Measurements from ENCODE around the gene LENG9.
"Not testable (repeated sequence)": the region's sequence is repeated elsewhere in the genome, so short reads cannot be mapped to it uniquely, and the experiment has no call there.

LENG9 gene

GRCh38 chr19:54459282-54460229 is 4.0 kb downstream of the LENG9 start:
- DNase-seq, result no peak

GRCh38 chr19:54458648-54459281 is 4.8 kb downstream of the LENG9 start:
- no peak for DNase-seq

GRCh38 chr19:54457773-54458647 is 5.6 kb downstream of the LENG9 start:
- DNase-seq, result no peak

DNA sequence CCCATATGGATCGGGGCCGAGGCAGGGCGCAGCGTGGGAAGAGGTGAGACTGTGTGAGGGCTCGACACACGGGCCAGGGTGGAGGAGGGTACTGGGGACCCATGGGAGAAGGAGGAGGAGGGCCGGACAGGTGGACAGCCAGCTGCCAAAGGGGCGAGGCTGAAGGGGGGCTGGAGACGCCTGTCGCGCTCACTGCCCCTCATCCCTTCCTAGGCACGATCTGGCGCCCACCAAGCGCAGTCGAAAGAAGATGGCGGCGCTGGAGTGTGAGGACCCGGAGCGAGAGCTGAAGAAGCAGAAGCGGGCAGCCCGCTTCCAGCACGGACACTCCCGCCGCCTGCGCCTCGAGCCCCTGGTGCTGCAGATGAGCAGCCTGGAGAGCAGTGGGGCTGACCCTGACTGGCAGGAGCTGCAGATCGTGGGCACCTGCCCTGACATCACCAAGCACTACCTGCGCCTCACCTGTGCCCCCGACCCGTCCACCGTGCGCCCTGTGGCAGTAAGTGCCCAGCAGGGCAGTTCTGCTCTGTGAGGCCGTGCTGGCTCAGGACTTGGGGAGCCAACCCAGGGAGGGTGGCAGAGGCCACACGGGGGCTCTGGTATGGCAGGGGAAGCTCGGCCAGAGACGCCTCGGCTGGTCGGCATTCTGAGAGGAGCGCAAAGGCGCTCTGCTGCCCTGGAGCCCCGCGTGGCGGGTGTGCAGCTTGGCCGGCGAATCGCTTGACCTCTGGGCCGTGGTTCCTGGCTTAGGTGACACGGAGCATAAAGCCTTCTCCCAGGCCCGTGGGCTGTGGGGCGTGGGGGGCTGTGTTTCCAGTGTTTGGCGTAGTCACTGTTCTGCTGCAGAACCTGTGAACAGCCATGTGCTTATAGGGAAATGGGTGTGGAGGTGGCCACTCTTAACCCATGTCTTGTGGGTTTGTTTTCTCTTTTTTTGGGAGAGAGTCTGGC is 6.9 kb downstream of the LENG9 start:
- DNase-seq, result no peak

DNA sequence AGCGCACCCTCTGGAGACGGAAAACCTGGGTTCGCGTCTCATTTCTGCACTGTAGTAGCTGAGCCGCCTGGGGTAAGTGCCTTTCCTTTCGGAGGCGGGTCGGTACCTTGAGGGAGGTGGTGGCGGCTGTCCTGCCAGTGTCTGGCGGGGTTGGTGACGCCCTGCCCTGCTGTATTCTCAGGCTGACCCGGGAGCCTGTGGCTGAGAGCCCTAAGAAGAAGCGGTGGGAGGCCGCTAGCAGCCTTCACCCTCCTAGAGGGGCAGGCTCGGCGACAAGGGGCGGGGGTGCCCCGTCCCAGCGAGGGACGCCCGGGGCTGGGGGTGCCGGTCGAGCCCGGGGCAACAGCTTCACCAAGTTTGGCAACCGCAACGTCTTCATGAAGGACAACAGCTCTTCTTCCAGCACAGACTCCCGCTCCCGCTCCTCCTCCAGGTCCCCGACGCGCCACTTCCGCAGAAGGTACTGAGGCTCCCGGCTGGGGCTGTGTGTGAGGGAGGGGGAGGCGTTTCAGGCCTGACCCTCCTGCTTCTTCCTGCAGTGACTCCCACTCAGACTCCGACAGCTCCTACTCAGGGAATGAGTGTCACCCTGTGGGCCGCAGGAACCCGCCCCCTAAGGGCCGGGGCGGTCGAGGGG is 7.7 kb downstream of the LENG9 start:
- no peak for DNase-seq

GRCh38 chr19:54454781-54455675 is 8.6 kb downstream of the LENG9 start:
- no peak for DNase-seq

DNA sequence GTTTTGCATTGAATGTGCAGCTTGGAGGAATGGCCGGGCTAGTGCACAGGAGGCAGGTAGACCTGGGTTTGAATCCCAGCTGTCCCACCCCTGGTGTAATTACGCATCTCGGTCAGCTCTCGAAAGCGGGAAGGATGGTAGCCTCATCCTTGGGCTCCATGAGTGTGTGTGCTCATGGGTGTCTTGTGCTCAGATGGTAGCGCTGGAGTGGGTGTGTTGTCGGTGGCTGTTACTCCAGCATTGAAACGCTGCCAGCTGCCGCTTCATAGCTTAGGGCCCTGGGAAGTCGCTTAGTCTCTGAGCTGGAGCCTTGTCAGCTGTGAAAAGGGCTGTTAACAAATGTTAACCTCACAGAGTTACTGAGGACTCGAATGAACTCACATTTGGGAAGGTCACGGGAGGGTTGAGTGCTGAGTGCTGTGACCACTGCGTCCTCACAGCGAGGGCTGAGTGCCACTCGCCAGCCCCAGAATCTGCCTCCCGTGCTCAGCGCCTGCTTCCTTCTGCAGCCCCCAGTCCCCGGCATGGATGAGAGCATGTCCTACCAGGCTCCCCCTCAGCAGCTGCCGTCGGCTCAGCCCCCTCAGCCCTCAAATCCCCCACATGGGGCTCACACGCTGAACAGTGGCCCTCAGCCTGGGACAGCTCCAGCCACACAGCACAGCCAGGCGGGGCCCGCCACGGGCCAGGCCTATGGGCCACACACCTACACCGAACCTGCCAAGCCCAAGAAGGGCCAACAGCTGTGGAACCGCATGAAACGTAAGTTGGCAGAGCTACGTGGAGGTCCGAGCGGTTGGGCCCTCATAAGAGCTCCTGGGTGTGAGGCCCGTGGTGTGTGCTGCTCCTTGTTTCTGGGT is 9.4 kb downstream of the LENG9 start:
- DNase-seq, result no peak

DNA sequence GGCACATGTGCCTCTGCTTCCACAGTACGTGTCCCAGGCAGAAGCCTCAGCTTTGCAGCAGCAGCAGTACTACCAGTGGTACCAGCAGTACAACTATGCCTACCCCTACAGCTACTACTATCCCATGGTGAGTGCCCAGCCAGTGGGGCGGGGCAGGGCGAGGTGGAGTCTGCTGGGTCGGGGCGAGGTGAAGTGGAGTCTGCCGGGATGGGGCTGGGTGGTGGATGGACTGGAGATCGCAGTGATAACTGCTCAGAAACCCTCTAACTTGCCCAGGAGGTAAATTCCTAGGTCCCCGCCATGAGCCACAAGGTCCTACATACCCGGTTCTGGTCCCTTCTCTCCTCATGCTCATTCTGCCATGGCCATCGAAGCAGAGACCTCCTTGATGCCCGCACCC is 11.0 kb downstream of the LENG9 start:
- no peak for DNase-seq

- no peak for DNase-seq
Observed at GRCh38 chr19:54451997-54452396, 11.6 kb downstream of the LENG9 start.

GRCh38 chr19:54451331-54451871 is 12.2 kb downstream of the LENG9 start:
- DNase-seq, result peak; percentile 83 to 93 (median 86)

DNA sequence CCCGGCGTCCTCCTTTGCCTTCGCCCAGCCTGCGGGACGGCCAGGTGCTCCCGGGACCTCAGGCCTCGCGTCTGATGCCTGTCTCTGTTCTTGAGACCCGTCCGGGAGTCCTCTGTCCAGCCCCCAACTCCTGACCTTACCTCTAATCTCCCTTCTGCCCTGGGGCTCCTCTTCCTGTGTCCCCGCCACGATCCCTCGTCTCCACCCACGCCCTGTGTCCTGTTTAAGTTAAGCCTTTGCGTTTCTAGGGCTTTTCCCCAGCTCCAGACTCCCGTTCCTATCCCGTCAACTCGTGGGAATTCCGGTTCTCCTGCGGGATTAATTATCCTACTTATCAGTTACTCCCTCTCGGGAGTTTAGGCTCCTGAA is 13.9 kb downstream of the LENG9 start:
- DNase-seq, result peak in 2 of 4 experiments; percentile 46 to 55

GRCh38 chr19:54448774-54449700 is 14.5 kb downstream of the LENG9 start, which contains the start of gene LENG8:
TSS of gene LENG8 (plus strand) at chr19:54449199. CDS start at chr19:54451345, 2,146 bp downstream.
- peak; percentile 99 to 100 (median 100) for DNase-seq

DNA sequence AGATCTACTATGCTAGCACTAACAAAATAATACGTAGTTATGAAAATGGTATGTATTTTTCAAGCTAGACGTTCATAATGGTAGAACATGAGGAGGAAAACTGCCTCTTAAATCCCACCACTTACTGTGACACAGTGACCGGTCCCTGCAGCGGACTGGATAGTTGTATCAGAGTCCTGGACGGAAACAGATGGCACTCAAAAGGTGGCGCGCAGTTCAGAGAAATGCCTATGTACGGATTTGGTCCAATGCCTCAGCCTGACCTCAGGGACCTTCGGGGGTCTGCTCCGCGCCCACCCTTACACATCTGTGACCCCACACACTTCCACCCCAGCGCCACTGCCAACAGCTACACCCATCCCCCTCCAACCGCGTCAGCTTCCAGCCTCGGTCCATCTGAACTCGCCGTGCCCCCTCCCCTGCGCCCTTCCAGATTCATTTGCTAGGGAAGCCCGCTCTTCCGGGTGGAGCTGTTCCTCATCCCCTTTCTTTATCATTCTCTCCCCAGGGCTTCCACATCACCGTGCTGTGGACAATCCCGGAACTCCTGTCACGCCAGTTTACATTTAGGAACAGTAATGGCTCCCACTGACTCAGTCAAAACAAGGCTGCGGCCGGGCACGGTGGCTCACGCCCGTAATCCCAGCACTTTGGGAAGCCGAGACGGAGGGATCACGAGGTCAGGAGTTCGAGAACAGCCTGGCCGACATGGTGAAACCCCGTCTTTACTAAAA is 15.4 kb downstream of the LENG9 start:
- peak; percentile 67 to 75 (median 71) for DNase-seq

- not testable (repeated sequence) for DNase-seq
Observed at GRCh38 chr19:54446349-54446748, 17.2 kb downstream of the LENG9 start.

GRCh38 chr19:54444737-54445136 is 18.8 kb downstream of the LENG9 start:
- DNase-seq, result no peak

DNA sequence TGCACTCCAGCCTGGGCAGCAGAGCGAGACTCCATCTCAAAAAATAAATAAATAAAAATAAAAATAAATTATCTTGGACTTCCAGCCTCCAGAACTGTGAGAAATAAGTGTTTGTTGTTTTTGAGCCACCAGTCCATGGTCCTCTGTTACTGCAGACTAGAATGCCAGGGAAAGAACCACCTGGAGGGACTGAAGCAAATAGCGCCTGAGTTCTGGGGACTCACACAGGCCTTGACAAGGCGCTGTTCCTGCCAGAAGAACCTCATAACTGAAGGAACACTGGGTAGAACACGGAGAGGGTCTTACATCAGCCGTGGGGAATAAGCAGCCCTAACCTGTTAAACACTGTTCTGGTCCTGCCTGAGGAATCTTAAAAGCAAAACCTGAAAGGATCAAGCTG is 22.9 kb downstream of the LENG9 start:
- no peak for DNase-seq
